ENCODE results near the gene SURF6.

The SURF6 gene

GRCh38 chr9:133335924-133336811 lies at the start of gene SURF6:
Gene SURF6, minus strand, starts transcription at chr9:133336188. Its CDS starts 56 bp downstream, at chr9:133336132.
- Histone ChIP-seq H3K27ac (ENCODE audit: low read length) (no peak within 1 kb of the TSS), H3K36me3 (ENCODE audit: control insufficient read depth, insufficient read depth, low read length) (peaks cover 38% of the 10 kb centered on the region), H3K4me1 (ENCODE audit: control insufficient read depth, insufficient read depth, low read length) (no peaks in the 10 kb centered on the region), H3K9me3 (ENCODE audit: control insufficient read depth, insufficient read depth, low read length) (no peaks in the 10 kb centered on the region), H3K27me3 (ENCODE audit: control insufficient read depth, insufficient read depth, low read length) (no peaks in the 10 kb centered on the region), H3K4me3 (ENCODE audit: low read length) (peak within 1 kb of the TSS; percentile 90)
- DNase-seq (ENCODE audit: low read depth, low spot score): no peak
- no CpG with 5 or more reads among the region's 70 CpGs for WGBS (ENCODE audit: insufficient coverage, insufficient read length)

GRCh38 chr9:133385452-133385851 lies 49.5 kb upstream of the SURF6 start:
- no peaks in the 10 kb centered on the region for H3K27me3 ChIP-seq (ENCODE audit: control insufficient read depth, insufficient read depth, low read length)
- no peaks in the 10 kb centered on the region for H3K4me1 ChIP-seq (ENCODE audit: control insufficient read depth, insufficient read depth, low read length)
- no peaks in the 10 kb centered on the region for H3K9me3 ChIP-seq (ENCODE audit: control insufficient read depth, insufficient read depth, low read length)
- no peaks in the 10 kb centered on the region for H3K36me3 ChIP-seq (ENCODE audit: control insufficient read depth, insufficient read depth, low read length)
- no peak overlapping the region for H3K4me3 ChIP-seq (ENCODE audit: low read length)
- no peak for DNase-seq (ENCODE audit: low read depth, low spot score)
- H3K27ac ChIP-seq (ENCODE audit: low read length): no peak overlapping the region
- WGBS (ENCODE audit: insufficient coverage, insufficient read length): no CpG with 5 or more reads among the region's 14 CpGs

- Histone ChIP-seq H3K4me3 (ENCODE audit: low read length) (no peak overlapping the region), H3K36me3 (ENCODE audit: control insufficient read depth, insufficient read depth, low read length) (no peaks in the 10 kb centered on the region), H3K9me3 (ENCODE audit: control insufficient read depth, insufficient read depth, low read length) (no peaks in the 10 kb centered on the region), H3K27me3 (ENCODE audit: control insufficient read depth, insufficient read depth, low read length) (no peaks in the 10 kb centered on the region), H3K4me1 (ENCODE audit: control insufficient read depth, insufficient read depth, low read length) (no peaks in the 10 kb centered on the region), H3K27ac (ENCODE audit: low read length) (no peak overlapping the region)
- no peak for DNase-seq (ENCODE audit: low read depth, low spot score)
- no CpG with 5 or more reads among the region's 17 CpGs for WGBS (ENCODE audit: insufficient coverage, insufficient read length)
These were observed 48.8 kb upstream of the SURF6 start for GRCh38 chr9:133384736-133385321.

- Histone ChIP-seq H3K36me3 (ENCODE audit: control insufficient read depth, insufficient read depth, low read length) (no peaks in the 10 kb centered on the region), H3K4me3 (ENCODE audit: low read length) (no peak overlapping the region), H3K4me1 (ENCODE audit: control insufficient read depth, insufficient read depth, low read length) (no peaks in the 10 kb centered on the region), H3K27ac (ENCODE audit: low read length) (no peak overlapping the region), H3K27me3 (ENCODE audit: control insufficient read depth, insufficient read depth, low read length) (no peaks in the 10 kb centered on the region), H3K9me3 (ENCODE audit: control insufficient read depth, insufficient read depth, low read length) (no peaks in the 10 kb centered on the region)
- no CpG with 5 or more reads among the region's 3 CpGs for whole genome bisulfite sequencing (ENCODE audit: insufficient coverage, insufficient read length)
- no peak for DNase-seq (ENCODE audit: low read depth, low spot score)
These were observed 47.5 kb upstream of the SURF6 start for GRCh38 chr9:133383438-133383837.

- Histone ChIP-seq H3K4me1 (ENCODE audit: control insufficient read depth, insufficient read depth, low read length) (no peaks in the 10 kb centered on the region), H3K36me3 (ENCODE audit: control insufficient read depth, insufficient read depth, low read length) (no peaks in the 10 kb centered on the region), H3K27me3 (ENCODE audit: control insufficient read depth, insufficient read depth, low read length) (no peaks in the 10 kb centered on the region), H3K9me3 (ENCODE audit: control insufficient read depth, insufficient read depth, low read length) (no peaks in the 10 kb centered on the region; the same call in 1 of the 2 replicates), H3K27ac (ENCODE audit: low read length) (no peak overlapping the region), H3K4me3 (ENCODE audit: low read length) (no peak overlapping the region)
- WGBS (ENCODE audit: insufficient coverage, insufficient read length): 100% methylated on average over 4 of the region's 4 CpGs
- DNase-seq (ENCODE audit: low read depth, low spot score): no peak
These were observed 46.6 kb upstream of the SURF6 start for GRCh38 chr9:133382507-133383141.

- Histone ChIP-seq H3K36me3 (ENCODE audit: control insufficient read depth, insufficient read depth, low read length) (no peaks in the 10 kb centered on the region), H3K27me3 (ENCODE audit: control insufficient read depth, insufficient read depth, low read length) (no peaks in the 10 kb centered on the region), H3K27ac (ENCODE audit: low read length) (no peak overlapping the region), H3K9me3 (ENCODE audit: control insufficient read depth, insufficient read depth, low read length) (no peaks in the 10 kb centered on the region; the same call in 1 of the 2 replicates), H3K4me1 (ENCODE audit: control insufficient read depth, insufficient read depth, low read length) (no peaks in the 10 kb centered on the region), H3K4me3 (ENCODE audit: low read length) (no peak overlapping the region)
- WGBS (ENCODE audit: insufficient coverage, insufficient read length): no CpG with 5 or more reads among the region's 4 CpGs
- no peak for DNase-seq (ENCODE audit: low read depth, low spot score)
These were observed 44.7 kb upstream of the SURF6 start for GRCh38 chr9:133380734-133381133.

GRCh38 chr9:133379153-133380086 lies 43.4 kb upstream of the SURF6 start:
- H3K27ac ChIP-seq (ENCODE audit: low read length): no peak overlapping the region
- no peaks in the 10 kb centered on the region for H3K4me1 ChIP-seq (ENCODE audit: control insufficient read depth, insufficient read depth, low read length)
- H3K9me3 ChIP-seq (ENCODE audit: control insufficient read depth, insufficient read depth, low read length): no peaks in the 10 kb centered on the region; the same call in 1 of the 2 replicates
- H3K4me3 ChIP-seq (ENCODE audit: low read length): no peak overlapping the region
- H3K27me3 ChIP-seq (ENCODE audit: control insufficient read depth, insufficient read depth, low read length): no peaks in the 10 kb centered on the region
- WGBS (ENCODE audit: insufficient coverage, insufficient read length): no CpG with 5 or more reads among the region's 14 CpGs
- DNase-seq (ENCODE audit: low read depth, low spot score): no peak
- H3K36me3 ChIP-seq (ENCODE audit: control insufficient read depth, insufficient read depth, low read length): no peaks in the 10 kb centered on the region

- H3K36me3 ChIP-seq (ENCODE audit: control insufficient read depth, insufficient read depth, low read length): no peaks in the 10 kb centered on the region
- H3K27ac ChIP-seq (ENCODE audit: low read length): no peak overlapping the region
- no peaks in the 10 kb centered on the region for H3K4me1 ChIP-seq (ENCODE audit: control insufficient read depth, insufficient read depth, low read length)
- no peaks in the 10 kb centered on the region for H3K27me3 ChIP-seq (ENCODE audit: control insufficient read depth, insufficient read depth, low read length)
- no CpG with 5 or more reads among the region's 1 CpG for WGBS (ENCODE audit: insufficient coverage, insufficient read length)
- no peak for DNase-seq (ENCODE audit: low read depth, low spot score)
- H3K9me3 ChIP-seq (ENCODE audit: control insufficient read depth, insufficient read depth, low read length): no peaks in the 10 kb centered on the region; the same call in 1 of the 2 replicates
- no peak overlapping the region for H3K4me3 ChIP-seq (ENCODE audit: low read length)
These were observed 42.5 kb upstream of the SURF6 start for GRCh38 chr9:133378408-133378962.

- no peak for DNase-seq (ENCODE audit: low read depth, low spot score)
- WGBS (ENCODE audit: insufficient coverage, insufficient read length): no CpG with 5 or more reads among the region's 6 CpGs
- no peaks in the 10 kb centered on the region for H3K36me3 ChIP-seq (ENCODE audit: control insufficient read depth, insufficient read depth, low read length)
- no peaks in the 10 kb centered on the region for H3K27me3 ChIP-seq (ENCODE audit: control insufficient read depth, insufficient read depth, low read length)
- no peak overlapping the region for H3K27ac ChIP-seq (ENCODE audit: low read length)
- no peaks in the 10 kb centered on the region; the same call in 1 of the 2 replicates for H3K9me3 ChIP-seq (ENCODE audit: control insufficient read depth, insufficient read depth, low read length)
- no peak overlapping the region for H3K4me3 ChIP-seq (ENCODE audit: low read length)
- H3K4me1 ChIP-seq (ENCODE audit: control insufficient read depth, insufficient read depth, low read length): no peaks in the 10 kb centered on the region
These were observed 41.8 kb upstream of the SURF6 start for GRCh38 chr9:133377721-133378216.

Data from iPS DF 6.9 (cell line).